GM12878 (cell line): ENCODE data around the gene DDR1. TPM values are rescaled to one million over a fixed set of nuclear protein-coding genes. Genes with fewer than 3 reads are reported as not detected.

Experiments
- ATAC-seq: fragments of 200-7000 bp; cut with Tn5 transposase; 3 replicates; pipeline ENCODE4 v1.9.1; 2020; ENCODE audit warnings: mild to moderate bottlenecking, moderate library complexity
- BruUV-seq: library from RNA; stranded (reverse); fragments of 400-500 nt; replicated peaks from 2 replicates; lab custom pipeline; 2021; lab: Mats Ljungman, UMichigan
- CTCF ChIA-PET: fragments of 300-600 bp; sonication (Branson Sonifier 250); formaldehyde crosslinking; extraction: SDS; loops from one replicate; lab custom pipeline; 2021; ENCODE audit warnings: inconsistent platforms; lab: Yijun Ruan, JAX
- POLR2A ChIA-PET: fragments of 350-600 bp; formaldehyde crosslinking; extraction: SDS; loops from one replicate; lab custom pipeline; 2021; ENCODE audit warnings: inconsistent platforms; lab: Charles Lee
- RAD21 ChIA-PET: fragments of 300-600 bp; sonication (Branson Sonifier 250); formaldehyde crosslinking; loops from one replicate; lab custom pipeline; 2023; ENCODE audit warnings: antibody characterized with exemption; ENCODE audit not compliant: unreplicated experiment; lab: Charles Lee
- SMC1A ChIA-PET: fragments of 300-600 bp; sonication (Branson Sonifier 250); formaldehyde crosslinking; loops from one replicate; lab custom pipeline; 2023; ENCODE audit not compliant: unreplicated experiment, uncharacterized antibody; lab: Charles Lee
- DNase-seq: peaks from one replicate; pipeline ENCODE4 v3.0.0-alpha.2; 2011; ENCODE audit warnings: low read depth, low spot score
- FAIRE-seq: peaks from 3 replicates; lab custom pipeline; 2011; peaks lifted over from hg19 to GRCh38; lab: Jason Lieb, UNC
- H2AFZ ChIP-seq: 2 replicates; pipeline ENCODE4 v1.6.0; 2011; ENCODE audit warnings: low read depth, low read length, control low read depth; ENCODE audit not compliant: control insufficient read depth
- H3K27ac ChIP-seq: 2 replicates; pipeline ENCODE4 v1.5.1; 2011; ENCODE audit warnings: control low read depth; ENCODE audit not compliant: control insufficient read depth, insufficient read depth
- H3K27me3 ChIP-seq, 2 experiments: replicated peaks in 1 of 2; 2 replicates each; pipeline versions ENCODE4 v1.6.0 to v1.6.1; 2011; ENCODE audit warnings: low read length in 1 of 2; ENCODE audit not compliant: control insufficient read depth in 2 of 2, insufficient read depth in 2 of 2
- H3K36me3 ChIP-seq, 2 experiments: 2 replicates each; pipeline ENCODE4 v1.5.1; 2011; ENCODE audit warnings: low read length in 1 of 2; ENCODE audit not compliant: control insufficient read depth in 2 of 2, insufficient read depth in 2 of 2
- H3K4me1 ChIP-seq: 2 replicates; pipeline ENCODE4 v1.6.1; 2011; ENCODE audit warnings: mild to moderate bottlenecking, low read length, moderate library complexity, mixed read lengths; ENCODE audit not compliant: control insufficient read depth, insufficient read depth
- H3K4me2 ChIP-seq: 2 replicates; pipeline ENCODE4 v1.6.0; 2011; ENCODE audit warnings: control low read depth; ENCODE audit not compliant: control insufficient read depth, insufficient read depth
- H3K4me3 ChIP-seq: fragments of 200-600 bp; sonication (generic); 2 replicates; pipeline ENCODE4 v1.5.1; 2016
- H3K79me2 ChIP-seq: 2 replicates; pipeline ENCODE4 v1.6.0; 2011; ENCODE audit warnings: low read length; ENCODE audit not compliant: control insufficient read depth, insufficient read depth
- H3K9ac ChIP-seq: 2 replicates; pipeline ENCODE4 v1.8.0; 2011; ENCODE audit warnings: low read length, control low read depth, mixed read lengths; ENCODE audit not compliant: control insufficient read depth, insufficient read depth
- H3K9me3 ChIP-seq: replicated peaks from 3 replicates; pipeline ENCODE4 v1.5.1; 2011; ENCODE audit warnings: mild to moderate bottlenecking, low read length; ENCODE audit not compliant: control insufficient read depth, insufficient read depth
- H4K20me1 ChIP-seq: 2 replicates; pipeline ENCODE4 v1.6.0; 2011; ENCODE audit not compliant: control insufficient read depth, insufficient read depth
- ASH2L ChIP-seq: fragments of 300-600, 200-600 bp; sonication (generic); IDR thresholded peaks from 2 replicates; pipeline ENCODE4 v1.6.1; 2017; ENCODE audit warnings: low read depth, mild to moderate bottlenecking, borderline replicate concordance
- KLF5 ChIP-seq: fragments of 450-650 bp; IDR thresholded peaks from 2 replicates; pipeline ENCODE4 v1.6.1; 2014; ENCODE audit warnings: mild to moderate bottlenecking; ENCODE audit not compliant: partially characterized antibody
- POLR2A ChIP-seq: IDR thresholded peaks from 2 replicates; pipeline ENCODE4 v1.6.1; 2011; ENCODE audit warnings: low read depth, mild to moderate bottlenecking, low read length
- SIX5 ChIP-seq: IDR thresholded peaks from 2 replicates; pipeline ENCODE4 v1.6.1; 2011; ENCODE audit warnings: mild to moderate bottlenecking, low read depth, low read length, moderate library complexity; ENCODE audit not compliant: severe bottlenecking
- WGBS: methylation state at CpG from one replicate; pipeline ENCODE4 v1.1.6; 2016; ENCODE audit warnings: low lambda C conversion rate; ENCODE audit not compliant: insufficient replicate concordance, insufficient coverage; ENCODE audit errors: missing lambda C conversion rate; 5-methylcytosine and 5-hydroxymethylcytosine counted together
- in situ Hi-C: fragments of 300-500 bp; cut with MboI; formaldehyde crosslinking; loops from 9 replicates; pipeline ENCODE4 v1.14.3; 2018; ENCODE audit warnings: mixed read lengths
- intact Hi-C: fragments of 100-400 bp; cut with micrococcal nuclease; formaldehyde crosslinking; loops from one replicate; pipeline ENCODE4 v1.14.2; 2022; ENCODE audit not compliant: unreplicated experiment
- polyA plus RNA-seq, 11 experiments: library from polyadenylated mRNA; depleted of rRNA in 4 of 11; unstranded in 6 of 11; stranded (reverse) in 5 of 11; fragments of >200 nt; fragmentation: Nextera tagmentation in 4 of 11; fragmentation: Illumina TruSeq in 1 of 11; extraction: Ambion mirVana in 4 of 11; extraction: Trizol in 1 of 11; gene quantifications; 1 replicate in 1 of 11; 2 replicates in 10 of 11; pipeline versions ENCODE4 v1.2.1 to v1.2.3, GENCODE V29; 2011 to 2016; ENCODE audit warnings: inconsistent platforms in 2 of 11, missing spikeins in 2 of 11, low read depth in 1 of 11
- total RNA-seq, 4 experiments: library from RNA; depleted of rRNA in 3 of 4; stranded (reverse); fragments of >200 nt in 3 of 4; fragmentation: Illumina TruSeq in 1 of 4; extraction: Trizol in 1 of 4; gene quantifications; 2 replicates each; pipeline versions ENCODE4 v1.2.1 to v1.2.3, GENCODE V29; 2013 to 2021

The DDR1 gene
- total and polyA plus RNA-seq, 10 of the 15 experiments (the other 5 are each of a cell fraction or from before 2014, with no cell fraction given), result 1.1 to 39.0 (median 11.9) TPM

DNA sequence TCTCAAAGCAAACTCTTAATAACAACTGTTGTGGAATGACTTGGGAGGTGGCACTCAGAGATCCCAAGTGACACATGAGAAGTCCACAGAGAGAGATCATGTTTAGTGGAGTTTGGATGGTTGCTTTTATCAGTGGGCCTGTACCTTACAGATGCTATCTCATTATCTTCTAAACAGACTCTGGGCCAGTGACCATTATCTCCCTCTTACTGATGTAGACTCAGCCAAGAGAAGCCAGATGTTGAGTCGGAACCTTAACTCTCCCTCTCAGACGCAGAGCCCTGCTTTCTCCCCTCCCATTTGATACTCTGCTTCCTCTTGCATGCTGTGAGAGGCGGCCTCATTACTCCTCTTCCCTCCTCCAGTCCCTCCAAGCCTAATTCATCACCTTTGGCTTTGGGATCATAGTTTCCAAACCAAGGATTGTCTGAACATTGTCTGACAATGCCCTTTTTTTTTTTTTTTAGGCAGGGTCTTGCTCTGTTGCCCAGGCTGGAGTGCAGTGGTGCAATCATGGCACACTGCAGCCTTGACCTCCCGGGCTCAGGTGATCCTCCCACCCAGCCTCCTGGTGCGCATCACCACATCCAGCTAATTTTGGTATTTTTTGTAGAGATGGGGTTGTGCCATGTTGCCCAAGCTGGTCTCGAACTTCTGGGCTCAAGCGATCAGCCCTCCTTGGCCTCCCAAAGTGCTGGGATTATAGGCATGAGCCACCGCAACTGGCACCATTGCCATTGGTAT lies 4.5 kb upstream of the DDR1 start:
- no peaks in the 10 kb centered on the region for H4K20me1 ChIP-seq
- ATAC-seq, result no peak
- FAIRE-seq, result no peak
- ChIA-PET RAD21 (interaction anchor here (1.5 to 10.7 kb wide), 6 partner anchors 34 to 201 kb away, joined by 4 to 144 read pairs (median 8); partner anchors contain the start of gene VARS2), POLR2A (interaction anchor here (1.4 to 5.8 kb wide), 4 partner anchors 34 to 111 kb away, joined by 4 to 50 read pairs (median 6); partner anchors contain the start of gene VARS2), SMC1A (interaction anchor here (0.9 to 6.1 kb wide), 10 partner anchors 34 to 208 kb away, joined by 3 to 72 read pairs (median 6); partner anchors contain the start of gene VARS2), CTCF (interaction anchor here (0.8 to 5.7 kb wide), 15 partner anchors 16 to 201 kb away, joined by 3 to 90 read pairs (median 4); partner anchors contain the start of gene VARS2)
- H3K36me3 ChIP-seq, result no peaks in the 10 kb centered on the region
- 83% methylated on average over 8 of the region's 8 CpGs for WGBS
- peaks cover 34% of the 10 kb centered on the region for H3K4me1 ChIP-seq
- no peaks in the 10 kb centered on the region; the same call in 1 of the 2 replicates for H3K79me2 ChIP-seq
- no peak for DNase-seq
- no peak overlapping the region for H3K27ac ChIP-seq
- no peak overlapping the region for H3K4me3 ChIP-seq
- no peak for TF ChIP-seq KLF5
- no peak for TF ChIP-seq SIX5
- no peak for TF ChIP-seq ASH2L
- TF ChIP-seq POLR2A, result no peak
- no peak overlapping the region for H2AFZ ChIP-seq
- intact Hi-C loops, result loop anchor here (5.0 kb wide), 1 partner anchor 198 kb away; no protein-coding TSS in a partner anchor
- in situ Hi-C loops, result loop anchor here (5.0 kb wide), 1 partner anchor 58 kb away; no protein-coding TSS in a partner anchor
- no peaks in the 10 kb centered on the region for H3K9me3 ChIP-seq
- no peak overlapping the region for H3K9ac ChIP-seq
- H3K4me2 ChIP-seq, result no peak overlapping the region
- no peaks in the 10 kb centered on the region for H3K27me3 ChIP-seq
- BruUV-seq, result no TSS peak
